GM13976 (cell line): ENCODE measurements around the gene PFKL.
"Not testable (repeated sequence)": the region's sequence is repeated elsewhere in the genome, so short reads cannot be mapped to it uniquely, and the experiment has no call there.

Source experiments
- DNase-seq: peaks from one replicate; pipeline ENCODE4 v3.0.0; 2012; ENCODE audit warnings: low spot score
- in situ Hi-C: fragments of 300-500 bp; cut with MboI; formaldehyde crosslinking; loops from one replicate; pipeline ENCODE4 v1.12.0; 2022; ENCODE audit warnings: low sequenced_read_pairs, mixed read lengths, inconsistent platforms; ENCODE audit not compliant: unreplicated experiment
- TF ChIP-seq, protein P1 (sequence below): IDR thresholded peaks from 2 replicates; pipeline ENCODE4 v1.5.1; 2012; ENCODE audit warnings: borderline replicate concordance, mild to moderate bottlenecking; ENCODE audit not compliant: insufficient read depth; ENCODE audit errors: extremely low read depth, missing control alignments, control extremely low read depth

Gene PFKL

DNA sequence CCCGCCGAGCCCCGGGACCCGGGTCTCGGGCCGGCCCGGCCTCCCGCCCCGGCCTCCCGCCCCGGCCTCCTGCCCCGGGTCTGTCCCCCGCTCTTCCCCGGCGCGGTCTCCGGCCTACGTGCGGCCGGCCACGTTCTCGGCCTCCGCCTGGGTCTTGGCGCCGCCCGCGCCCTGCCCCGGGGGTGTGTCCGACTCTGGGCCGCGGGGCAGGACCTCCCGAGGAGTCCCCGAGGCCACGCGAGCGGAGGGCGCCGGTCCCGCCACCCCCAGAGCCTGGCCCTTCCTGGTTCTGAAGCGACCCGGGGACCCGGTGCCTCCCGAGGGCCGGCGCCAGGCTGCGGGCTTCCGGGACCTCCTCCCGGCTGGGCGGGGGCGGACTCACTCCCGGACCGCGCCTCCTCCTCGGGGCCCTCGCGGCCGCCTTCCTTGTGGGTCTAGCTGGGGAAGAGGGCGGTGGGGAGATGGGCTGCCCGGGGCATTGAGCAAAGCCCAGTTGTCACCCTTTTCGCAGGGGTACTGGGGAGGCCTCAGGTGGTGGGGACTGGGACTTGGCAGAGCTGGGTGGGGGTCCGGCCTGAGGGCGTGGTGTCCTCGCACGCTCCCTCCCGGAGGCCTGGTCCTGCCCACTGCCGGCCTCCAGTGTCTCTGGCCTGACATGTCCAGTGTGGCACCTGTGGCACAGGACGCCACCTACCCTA is 558 bp downstream of the PFKL start:
- in situ Hi-C loops = no loop called here
- TF ChIP-seq, protein P1, sequence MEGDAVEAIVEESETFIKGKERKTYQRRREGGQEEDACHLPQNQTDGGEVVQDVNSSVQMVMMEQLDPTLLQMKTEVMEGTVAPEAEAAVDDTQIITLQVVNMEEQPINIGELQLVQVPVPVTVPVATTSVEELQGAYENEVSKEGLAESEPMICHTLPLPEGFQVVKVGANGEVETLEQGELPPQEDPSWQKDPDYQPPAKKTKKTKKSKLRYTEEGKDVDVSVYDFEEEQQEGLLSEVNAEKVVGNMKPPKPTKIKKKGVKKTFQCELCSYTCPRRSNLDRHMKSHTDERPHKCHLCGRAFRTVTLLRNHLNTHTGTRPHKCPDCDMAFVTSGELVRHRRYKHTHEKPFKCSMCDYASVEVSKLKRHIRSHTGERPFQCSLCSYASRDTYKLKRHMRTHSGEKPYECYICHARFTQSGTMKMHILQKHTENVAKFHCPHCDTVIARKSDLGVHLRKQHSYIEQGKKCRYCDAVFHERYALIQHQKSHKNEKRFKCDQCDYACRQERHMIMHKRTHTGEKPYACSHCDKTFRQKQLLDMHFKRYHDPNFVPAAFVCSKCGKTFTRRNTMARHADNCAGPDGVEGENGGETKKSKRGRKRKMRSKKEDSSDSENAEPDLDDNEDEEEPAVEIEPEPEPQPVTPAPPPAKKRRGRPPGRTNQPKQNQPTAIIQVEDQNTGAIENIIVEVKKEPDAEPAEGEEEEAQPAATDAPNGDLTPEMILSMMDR = no peak
- DNase-seq = peak; percentile 89

GRCh38 chr21:44301141-44301540 is 1.3 kb downstream of the PFKL start:
- TF ChIP-seq, protein P1 = no peak
- in situ Hi-C loops = no loop called here
- no peak for DNase-seq

- in situ Hi-C loops = no loop called here
- TF ChIP-seq, protein P1 = no peak
- no peak for DNase-seq
These were observed 2.1 kb downstream of the PFKL start for GRCh38 chr21:44301961-44302406.

DNA sequence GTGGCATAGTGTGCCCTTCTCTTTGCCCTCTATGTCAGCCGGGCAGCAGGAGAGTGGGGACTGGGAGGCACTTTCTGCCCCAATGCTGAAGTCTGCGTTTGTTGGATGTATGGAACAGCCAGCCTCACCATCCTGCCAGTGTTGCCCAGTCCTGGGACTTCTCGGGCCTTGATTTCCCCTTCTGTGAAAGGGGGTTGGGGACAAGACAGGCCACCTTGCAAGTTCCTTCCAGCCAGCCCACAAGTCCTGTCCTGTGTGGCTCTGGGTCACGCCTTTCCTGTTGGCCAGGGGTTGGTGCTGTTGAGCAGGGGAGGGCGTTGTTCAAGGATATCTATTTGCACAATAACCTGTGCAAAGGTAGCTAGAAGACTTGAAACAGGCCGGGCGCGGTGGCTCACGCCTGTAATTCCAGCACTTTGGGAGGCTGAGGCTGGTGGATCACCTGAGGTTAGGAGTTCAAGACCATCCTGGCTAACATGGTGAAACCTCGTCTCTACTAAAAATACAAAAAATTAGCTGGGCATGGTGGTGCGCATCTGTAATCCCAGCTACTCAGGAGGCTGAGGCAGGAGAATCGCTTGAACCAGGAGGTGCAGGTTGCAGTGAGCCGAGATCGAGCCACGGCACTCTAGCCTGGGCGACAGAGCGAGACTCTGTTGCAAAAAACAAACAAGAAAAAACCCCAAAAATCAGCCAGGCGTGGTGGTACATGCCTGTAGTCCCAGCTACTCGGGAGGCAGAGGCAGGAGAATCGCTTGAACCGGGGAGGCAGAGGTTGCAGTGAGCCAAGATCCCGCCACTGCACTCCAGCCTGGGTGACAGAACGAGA is 2.9 kb downstream of the PFKL start:
- DNase-seq, in situ Hi-C loops: not testable (repeated sequence)

- in situ Hi-C loops = no loop called here
- DNase-seq = no peak
- TF ChIP-seq, protein P1 = no peak
These were observed 3.7 kb downstream of the PFKL start for GRCh38 chr21:44303490-44303981.

DNA sequence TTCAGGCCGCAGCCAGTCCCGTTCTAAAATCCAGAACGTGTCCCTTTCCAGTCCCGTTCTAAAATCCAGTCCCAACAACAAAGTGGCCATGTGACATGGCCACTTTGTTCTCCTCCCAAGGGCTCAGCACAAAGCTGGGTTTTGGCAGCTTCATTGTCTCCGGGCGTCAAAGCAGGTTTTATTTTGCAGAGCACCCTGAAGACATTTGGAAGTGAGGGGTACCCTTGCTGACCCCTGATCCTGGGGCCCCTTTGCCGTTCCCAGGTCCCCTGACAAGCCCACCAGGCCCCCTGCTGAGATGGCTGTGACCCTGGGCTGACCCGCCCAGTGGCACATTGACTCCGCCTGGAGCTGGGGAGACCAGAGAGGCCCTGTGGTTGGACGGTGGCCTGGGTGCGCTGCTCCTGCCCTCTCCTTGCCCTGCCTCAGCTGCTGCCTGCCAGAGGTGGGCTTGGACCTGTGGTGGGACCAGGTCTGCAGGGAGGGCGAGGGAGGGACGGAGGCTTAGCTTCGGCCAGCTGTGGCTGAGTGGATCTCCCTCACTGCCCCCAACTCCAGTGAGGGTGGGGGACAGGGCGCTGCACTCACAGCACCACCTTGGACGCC is 4.3 kb downstream of the PFKL start:
- TF ChIP-seq, protein P1 = no peak
- DNase-seq = no peak
- in situ Hi-C loops = no loop called here
